Mesodermal cell (in vitro differentiated cells): ENCODE results near the gene KRTAP1-1.
"Not testable (repeated sequence)": the region's sequence is repeated elsewhere in the genome, so short reads cannot be mapped to it uniquely, and the experiment has no call there.

Source experiments
- H3K27ac ChIP-seq: 2 replicates; pipeline ENCODE4 v1.7.0; 2013; ENCODE audit warnings: mild to moderate bottlenecking, low read depth, low read length, moderate library complexity; ENCODE audit not compliant: severe bottlenecking
- H3K36me3 ChIP-seq: 2 replicates; pipeline ENCODE4 v1.7.1; 2013; ENCODE audit warnings: mild to moderate bottlenecking, low read length, moderate library complexity; ENCODE audit not compliant: control insufficient read depth, insufficient read depth
- H3K4me1 ChIP-seq: one replicate; pipeline ENCODE4 v1.7.1; 2013; ENCODE audit warnings: mild to moderate bottlenecking, low read length; ENCODE audit not compliant: insufficient read depth, control insufficient read depth, poor library complexity, severe bottlenecking
- H3K4me3 ChIP-seq: 2 replicates; pipeline ENCODE4 v1.7.0; 2013; ENCODE audit warnings: low read length, control low read depth, mild to moderate bottlenecking; ENCODE audit not compliant: insufficient read depth, poor library complexity, severe bottlenecking; ENCODE audit errors: extremely low read depth
- H3K9me3 ChIP-seq: 2 replicates; pipeline ENCODE4 v1.7.1; 2013; ENCODE audit warnings: mild to moderate bottlenecking, low read length, moderate library complexity; ENCODE audit not compliant: control insufficient read depth
- WGBS, 2 experiments: methylation state at CpG; one replicate each; pipeline ENCODE4 v1.1.5; 2013; ENCODE audit warnings: missing lambda C conversion rate in 2 of 2; ENCODE audit not compliant: insufficient coverage in 2 of 2; 5-methylcytosine and 5-hydroxymethylcytosine counted together

The KRTAP1-1 gene

DNA sequence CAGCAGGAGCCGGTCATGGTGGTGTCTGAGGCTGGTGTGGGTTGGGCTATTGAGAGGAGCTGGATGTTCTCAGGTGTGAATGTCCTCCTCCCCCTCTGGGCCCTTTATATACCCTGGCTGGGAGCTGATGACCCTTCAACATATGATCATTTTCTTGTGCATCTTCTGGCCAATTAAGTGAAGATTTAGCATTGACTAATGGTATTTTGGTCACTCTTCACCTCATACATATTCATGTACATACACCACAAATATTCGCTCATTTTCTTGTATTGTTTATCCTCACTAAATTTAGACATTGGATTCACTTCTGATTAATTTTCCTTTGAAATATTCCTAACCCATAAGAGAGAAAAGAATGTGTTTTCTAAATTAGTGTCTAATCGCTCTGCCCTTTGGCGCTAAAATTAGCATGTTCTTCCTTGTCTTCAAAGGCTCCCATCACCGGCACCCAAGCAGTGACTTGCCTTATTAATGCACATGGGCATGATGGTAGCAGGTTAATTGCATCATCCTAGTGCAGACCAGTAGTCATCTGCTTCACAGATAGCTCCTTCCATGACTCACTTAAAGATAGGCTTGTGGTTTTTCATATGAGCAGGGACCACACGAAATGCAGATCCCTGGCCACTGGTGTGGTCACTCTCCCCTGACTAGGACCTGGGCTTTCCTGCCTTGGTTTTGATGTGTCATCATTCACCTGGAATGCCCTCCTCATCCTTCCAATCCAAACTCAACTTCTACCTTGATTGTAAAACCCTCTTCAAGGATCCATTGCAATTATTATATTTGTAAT lies 24.8 kb upstream of the KRTAP1-1 start, which contains the start of gene KRTAP2-4:
TSS of gene KRTAP2-4 (minus strand) at position 51 of the 796 bp plus-strand sequence. CDS start at position 17, 34 bp downstream.
- no peaks in the 10 kb centered on the region for H3K36me3 ChIP-seq
- H3K4me3 ChIP-seq: no peak within 1 kb of the TSS
- H3K9me3 ChIP-seq: no peaks in the 10 kb centered on the region
- 80 to 86% methylated on average over 3 to 5 of the region's 6 CpGs for WGBS, 2 experiments
- H3K4me1 ChIP-seq: no peaks in the 10 kb centered on the region
- H3K27ac ChIP-seq: no peak within 1 kb of the TSS

DNA sequence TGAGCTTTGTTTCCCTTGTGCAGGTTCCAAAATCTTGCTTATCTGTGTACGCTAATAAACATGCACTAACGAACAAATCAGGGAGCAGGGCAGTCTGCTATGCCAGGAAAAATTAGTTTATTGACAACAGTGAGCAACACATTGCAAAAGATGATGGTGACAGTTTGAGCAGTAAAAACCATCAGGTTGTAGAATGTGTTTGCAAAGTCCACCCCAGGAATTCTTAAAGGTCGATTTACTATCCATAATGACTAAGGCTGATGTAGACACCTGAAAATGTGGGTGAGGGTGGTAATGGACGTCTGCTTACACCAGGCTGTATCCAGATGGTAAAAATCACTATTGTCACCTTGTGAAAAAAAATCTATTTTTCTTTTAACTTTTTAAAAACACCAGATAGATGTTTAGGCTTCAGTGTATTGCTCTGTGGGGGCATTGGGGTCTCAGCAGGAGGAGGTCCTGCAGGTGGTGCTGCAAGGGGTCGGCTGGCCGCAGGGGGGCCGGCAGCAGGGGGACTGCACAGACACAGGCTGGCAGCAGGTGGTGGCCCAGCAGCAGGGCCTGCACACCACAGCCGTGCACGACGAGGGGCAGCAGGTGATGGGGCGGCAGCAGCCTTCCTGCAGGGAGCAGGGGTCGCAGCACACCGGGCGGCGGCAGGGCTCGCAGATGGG lies 23.9 kb upstream of the KRTAP1-1 start:
- not testable (repeated sequence) for H3K4me3 ChIP-seq, H3K27ac ChIP-seq, H3K4me1 ChIP-seq, H3K36me3 ChIP-seq, H3K9me3 ChIP-seq
- WGBS, 2 experiments: 84% methylated on average over 3 of the region's 16 CpGs

GRCh38 chr17:41064301-41064700 lies 23.1 kb upstream of the KRTAP1-1 start:
- no CpG with 5 or more reads among the region's 1 CpG for WGBS, 2 experiments
- Histone ChIP-seq H3K4me3 (no peak overlapping the region), H3K27ac (no peak overlapping the region)

GRCh38 chr17:41063449-41063848 lies 22.2 kb upstream of the KRTAP1-1 start:
- H3K27ac ChIP-seq: no peak overlapping the region
- H3K4me3 ChIP-seq: no peak overlapping the region
- H3K9me3 ChIP-seq: no peaks in the 10 kb centered on the region
- WGBS, 2 experiments: no CpG with 5 or more reads among the region's 4 CpGs
- H3K4me1 ChIP-seq: peaks cover 11% of the 10 kb centered on the region
- no peaks in the 10 kb centered on the region for H3K36me3 ChIP-seq

More at GRCh38 chr17:41064301-41064700, 23.1 kb upstream of the KRTAP1-1 start:
- Histone ChIP-seq H3K4me1 (peaks cover 6% of the 10 kb centered on the region), H3K9me3 (no peaks in the 10 kb centered on the region), H3K36me3 (no peaks in the 10 kb centered on the region)

- WGBS, 2 experiments: 89% methylated on average over 1 of the region's 1 CpG; no CpG with 5 or more reads in 1 of the 2 experiments
- Histone ChIP-seq H3K4me1 (peaks cover 11% of the 10 kb centered on the region), H3K4me3 (no peak overlapping the region), H3K36me3 (no peaks in the 10 kb centered on the region), H3K27ac (peak overlapping the region; percentile 58), H3K9me3 (peaks cover 5% of the 10 kb centered on the region)
Observed at GRCh38 chr17:41061964-41062363, 20.7 kb upstream of the KRTAP1-1 start.

- 83 to 87% methylated on average over 2 to 6 of the region's 6 CpGs for WGBS, 2 experiments
- Histone ChIP-seq H3K27ac (peak within 1 kb of the TSS; percentile 63), H3K9me3 (peaks cover 11% of the 10 kb centered on the region), H3K4me1 (peaks cover 11% of the 10 kb centered on the region), H3K36me3 (no peaks in the 10 kb centered on the region), H3K4me3 (no peak within 1 kb of the TSS)
Observed at GRCh38 chr17:41060052-41060604, 18.9 kb upstream of the KRTAP1-1 start, which contains the start of gene KRTAP2-3. Gene KRTAP2-3 (minus strand): TSS chr17:41060114. CDS start chr17:41060050, 64 bp downstream.

DNA sequence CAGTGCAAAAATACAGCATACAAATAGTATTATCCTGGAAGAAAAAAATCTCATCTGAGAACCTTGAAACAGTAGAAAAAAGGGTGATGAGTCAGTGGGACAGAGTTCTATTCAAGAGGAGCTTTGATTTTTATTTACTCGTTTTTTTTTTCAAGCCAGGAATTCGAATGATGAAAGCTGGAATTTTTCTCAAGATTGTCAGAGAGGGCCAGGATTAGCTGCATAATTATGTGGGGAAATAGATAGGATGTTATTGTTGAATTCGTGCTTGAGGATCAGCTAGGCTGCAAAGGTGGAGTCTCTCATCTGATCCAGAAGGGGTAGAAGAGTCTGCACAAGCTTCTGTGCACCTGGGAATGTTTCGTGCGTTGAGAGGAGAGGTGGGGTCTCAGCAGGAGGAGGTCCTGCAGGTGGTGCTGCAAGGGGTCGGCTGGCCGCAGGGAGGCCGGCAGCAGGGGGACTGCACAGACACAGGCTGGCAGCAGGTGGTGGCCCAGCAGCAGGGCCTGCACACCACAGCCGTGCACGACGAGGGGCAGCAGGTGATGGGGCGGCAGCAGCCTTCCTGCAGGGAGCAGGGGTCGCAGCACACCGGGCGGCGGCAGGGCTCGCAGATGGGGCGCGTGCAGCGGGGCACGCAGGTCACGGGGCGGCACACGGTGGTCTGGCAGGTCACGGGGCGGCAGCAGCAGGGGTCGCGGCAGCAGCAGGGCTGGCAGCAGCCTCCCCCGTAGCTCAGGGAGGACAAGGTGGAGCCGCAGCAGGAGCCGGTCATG lies 18.2 kb upstream of the KRTAP1-1 start:
- WGBS, 2 experiments: 72 to 77% methylated on average over 4 to 5 of the region's 31 CpGs
- H3K27ac ChIP-seq: peak overlapping the region; percentile 63
- H3K4me3 ChIP-seq: not testable (repeated sequence)

GRCh38 chr17:41058741-41059140 lies 17.5 kb upstream of the KRTAP1-1 start:
- 100% methylated on average over 1 of the region's 5 CpGs; no CpG with 5 or more reads in 1 of the 2 experiments for WGBS, 2 experiments
- Histone ChIP-seq H3K9me3 (peaks cover 11% of the 10 kb centered on the region), H3K27ac (no peak overlapping the region), H3K4me1 (peaks cover 11% of the 10 kb centered on the region), H3K4me3 (no peak overlapping the region), H3K36me3 (no peaks in the 10 kb centered on the region)

More for the DNA sequence above, 18.2 kb upstream of the KRTAP1-1 start:
- H3K9me3 ChIP-seq: peaks cover 11% of the 10 kb centered on the region
- H3K4me1 ChIP-seq: peaks cover 11% of the 10 kb centered on the region
- not testable (repeated sequence) for H3K36me3 ChIP-seq

DNA sequence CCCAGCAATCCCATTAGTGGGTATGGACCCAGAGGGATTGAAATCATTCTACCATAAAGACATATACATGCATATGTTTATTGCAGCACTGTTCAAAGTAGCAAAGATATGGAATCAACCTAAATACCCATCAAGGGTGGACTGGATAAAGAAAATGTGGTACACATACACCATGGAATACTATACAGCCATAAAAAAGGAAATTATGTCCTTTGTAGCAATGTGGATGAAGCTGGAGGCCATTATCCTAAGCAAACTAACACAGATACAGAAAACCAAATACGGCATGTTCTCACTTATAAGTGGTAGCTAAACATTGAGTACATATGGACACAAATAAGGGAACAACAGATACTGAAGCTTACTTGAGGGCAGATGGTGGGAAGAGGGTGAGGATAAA lies 16.3 kb upstream of the KRTAP1-1 start:
- H3K36me3 ChIP-seq: no peaks in the 10 kb centered on the region
- peaks cover 17% of the 10 kb centered on the region for H3K9me3 ChIP-seq
- 100% methylated on average over 1 of the region's 1 CpG; no CpG with 5 or more reads in 1 of the 2 experiments for WGBS, 2 experiments
- H3K4me3 ChIP-seq: no peak overlapping the region
- H3K4me1 ChIP-seq: peaks cover 11% of the 10 kb centered on the region
- no peak overlapping the region for H3K27ac ChIP-seq

DNA sequence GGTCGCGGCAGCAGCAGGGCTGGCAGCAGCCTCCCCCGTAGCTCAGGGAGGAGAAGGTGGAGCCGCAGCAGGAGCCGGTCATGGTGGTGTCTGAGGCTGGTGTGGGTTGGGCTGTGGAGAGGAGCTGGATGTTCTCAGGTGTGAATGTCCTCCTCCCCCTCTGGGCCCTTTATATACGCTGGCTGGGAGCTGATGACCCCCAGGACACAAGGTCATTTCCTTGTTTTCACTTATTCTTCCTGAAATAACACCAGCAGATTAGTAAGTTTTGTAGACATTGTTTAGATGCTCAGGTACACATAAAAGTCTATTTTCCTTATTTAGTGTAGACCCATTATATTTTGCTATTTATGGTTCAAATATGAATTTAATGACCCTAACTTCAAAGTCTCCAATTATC lies 13.9 kb upstream of the KRTAP1-1 start, which contains the start of gene KRTAP2-2:
TSS of gene KRTAP2-2 (minus strand) at position 101 of the 400 bp plus-strand sequence. CDS start at position 82, 19 bp downstream.
- H3K36me3 ChIP-seq, H3K4me3 ChIP-seq, H3K27ac ChIP-seq, H3K4me1 ChIP-seq: not testable (repeated sequence)
- peaks cover 17% of the 10 kb centered on the region for H3K9me3 ChIP-seq
- no CpG with 5 or more reads among the region's 6 CpGs for WGBS, 2 experiments
